HUES6 (cell line): Measurements from ENCODE around the gene MEGF8.

ENCODE experiments used
- H3K27ac ChIP-seq: 2 replicates; pipeline ENCODE4 v1.7.0; 2013; ENCODE audit warnings: low read depth, mild to moderate bottlenecking, low read length, inconsistent platforms
- H3K27me3 ChIP-seq: 2 replicates; pipeline ENCODE4 v1.6.1; 2013; ENCODE audit warnings: low read length; ENCODE audit not compliant: control insufficient read depth, insufficient read depth
- H3K36me3 ChIP-seq: 2 replicates; pipeline ENCODE4 v1.6.1; 2013; ENCODE audit warnings: low read length; ENCODE audit not compliant: control insufficient read depth, insufficient read depth
- H3K4me1 ChIP-seq: 2 replicates; pipeline ENCODE4 v1.6.1; 2013; ENCODE audit warnings: low read length; ENCODE audit not compliant: control insufficient read depth, insufficient read depth
- H3K4me3 ChIP-seq: 2 replicates; pipeline ENCODE4 v1.5.1; 2013; ENCODE audit warnings: low read depth, low read length
- H3K9ac ChIP-seq: one replicate; pipeline ENCODE4 v1.6.1; 2013; ENCODE audit warnings: mild to moderate bottlenecking, low read length
- H3K9me3 ChIP-seq: 2 replicates; pipeline ENCODE4 v1.6.1; 2013; ENCODE audit warnings: low read depth, low read length; ENCODE audit not compliant: control insufficient read depth, insufficient read depth

The MEGF8 gene

GRCh38 chr19:42409477-42409876, 84.0 kb downstream of the MEGF8 start:
- H3K9ac ChIP-seq, result no peak overlapping the region
- peaks cover 11% of the 10 kb centered on the region for H3K4me1 ChIP-seq
- no peak overlapping the region for H3K4me3 ChIP-seq
- H3K9me3 ChIP-seq, result no peaks in the 10 kb centered on the region
- peaks cover 5% of the 10 kb centered on the region for H3K36me3 ChIP-seq
- no peak overlapping the region for H3K27ac ChIP-seq
- H3K27me3 ChIP-seq, result peaks cover 59% of the 10 kb centered on the region

GRCh38 chr19:42410371-42410770, 84.9 kb downstream of the MEGF8 start:
- no peaks in the 10 kb centered on the region for H3K9me3 ChIP-seq
- H3K36me3 ChIP-seq, result peaks cover 5% of the 10 kb centered on the region
- H3K4me1 ChIP-seq, result peaks cover 11% of the 10 kb centered on the region
- no peak overlapping the region for H3K4me3 ChIP-seq
- H3K27ac ChIP-seq, result no peak overlapping the region
- H3K9ac ChIP-seq, result no peak overlapping the region
- peaks cover 61% of the 10 kb centered on the region for H3K27me3 ChIP-seq

GRCh38 chr19:42411581-42412178, 86.2 kb downstream of the MEGF8 start:
- H3K27ac ChIP-seq, result no peak overlapping the region
- peaks cover 11% of the 10 kb centered on the region for H3K4me1 ChIP-seq
- H3K4me3 ChIP-seq, result no peak overlapping the region
- H3K27me3 ChIP-seq, result peaks cover 64% of the 10 kb centered on the region
- no peak overlapping the region for H3K9ac ChIP-seq
- no peaks in the 10 kb centered on the region for H3K9me3 ChIP-seq
- H3K36me3 ChIP-seq, result peaks cover 5% of the 10 kb centered on the region

GRCh38 chr19:42412227-42412626, 86.8 kb downstream of the MEGF8 start:
- no peak overlapping the region for H3K4me3 ChIP-seq
- H3K9me3 ChIP-seq, result no peaks in the 10 kb centered on the region
- H3K9ac ChIP-seq, result no peak overlapping the region
- H3K36me3 ChIP-seq, result peaks cover 5% of the 10 kb centered on the region
- H3K27ac ChIP-seq, result no peak overlapping the region
- peaks cover 11% of the 10 kb centered on the region for H3K4me1 ChIP-seq
- peaks cover 63% of the 10 kb centered on the region for H3K27me3 ChIP-seq

GRCh38 chr19:42412661-42413076, 87.2 kb downstream of the MEGF8 start:
- H3K4me1 ChIP-seq, result peaks cover 11% of the 10 kb centered on the region
- H3K9me3 ChIP-seq, result no peaks in the 10 kb centered on the region
- H3K9ac ChIP-seq, result no peak overlapping the region
- peaks cover 2% of the 10 kb centered on the region; the same call in 1 of the 2 replicates for H3K36me3 ChIP-seq
- peaks cover 60% of the 10 kb centered on the region for H3K27me3 ChIP-seq
- H3K4me3 ChIP-seq, result no peak overlapping the region
- H3K27ac ChIP-seq, result no peak overlapping the region

GRCh38 chr19:42419309-42419708, 93.9 kb downstream of the MEGF8 start:
- H3K9me3 ChIP-seq, result no peaks in the 10 kb centered on the region; the same call in 1 of the 2 replicates
- H3K36me3 ChIP-seq, result no peaks in the 10 kb centered on the region
- no peak overlapping the region for H3K27ac ChIP-seq
- peaks cover 3% of the 10 kb centered on the region; the same call in 1 of the 2 replicates for H3K4me1 ChIP-seq
- H3K27me3 ChIP-seq, result peaks cover 60% of the 10 kb centered on the region
- H3K4me3 ChIP-seq, result no peak overlapping the region
- H3K9ac ChIP-seq, result no peak overlapping the region

GRCh38 chr19:42420055-42420544, 94.7 kb downstream of the MEGF8 start:
- Histone ChIP-seq H3K4me1 (peaks cover 9% of the 10 kb centered on the region), H3K36me3 (no peaks in the 10 kb centered on the region), H3K27me3 (peaks cover 64% of the 10 kb centered on the region), H3K4me3 (no peak overlapping the region), H3K9ac (no peak overlapping the region), H3K9me3 (no peaks in the 10 kb centered on the region; the same call in 1 of the 2 replicates), H3K27ac (no peak overlapping the region)

GRCh38 chr19:42421101-42421500, 95.7 kb downstream of the MEGF8 start:
- H3K27ac ChIP-seq, result no peak overlapping the region
- no peak overlapping the region for H3K9ac ChIP-seq
- no peak overlapping the region for H3K4me3 ChIP-seq
- H3K4me1 ChIP-seq, result peaks cover 9% of the 10 kb centered on the region
- no peaks in the 10 kb centered on the region for H3K36me3 ChIP-seq
- no peaks in the 10 kb centered on the region; the same call in 1 of the 2 replicates for H3K9me3 ChIP-seq
- peaks cover 63% of the 10 kb centered on the region for H3K27me3 ChIP-seq

- Histone ChIP-seq H3K36me3 (no peaks in the 10 kb centered on the region), H3K4me1 (peaks cover 9% of the 10 kb centered on the region), H3K27me3 (peaks cover 63% of the 10 kb centered on the region), H3K4me3 (no peak overlapping the region), H3K9ac (no peak overlapping the region), H3K27ac (no peak overlapping the region), H3K9me3 (no peaks in the 10 kb centered on the region; the same call in 1 of the 2 replicates)
These were observed 96.2 kb downstream of the MEGF8 start for GRCh38 chr19:42421591-42422031.

GRCh38 chr19:42422092-42422900, 96.9 kb downstream of the MEGF8 start:
- H3K4me3 ChIP-seq, result peak overlapping the region; percentile 74
- H3K27ac ChIP-seq, result no peak overlapping the region
- peaks cover 9% of the 10 kb centered on the region for H3K4me1 ChIP-seq
- no peaks in the 10 kb centered on the region; the same call in 1 of the 2 replicates for H3K9me3 ChIP-seq
- H3K9ac ChIP-seq, result no peak overlapping the region
- H3K27me3 ChIP-seq, result peaks cover 67% of the 10 kb centered on the region
- H3K36me3 ChIP-seq, result no peaks in the 10 kb centered on the region

GRCh38 chr19:42422901-42423461, 97.5 kb downstream of the MEGF8 start:
- Histone ChIP-seq H3K9me3 (no peaks in the 10 kb centered on the region; the same call in 1 of the 2 replicates), H3K27ac (no peak overlapping the region), H3K4me1 (peaks cover 9% of the 10 kb centered on the region), H3K9ac (peak overlapping the region; percentile 1), H3K36me3 (no peaks in the 10 kb centered on the region), H3K27me3 (peaks cover 67% of the 10 kb centered on the region), H3K4me3 (peak overlapping the region; percentile 74)
